SHP77 treated with DMSO at 0.1 percent for 48 hours (cell line): ENCODE measurements around the gene KRT9.
"Not testable (repeated sequence)": the region's sequence is repeated elsewhere in the genome, so short reads cannot be mapped to it uniquely, and the experiment has no call there.

Experiments used
- DNase-seq: peaks from one replicate; lab custom pipeline; 2025; lab: John Stamatoyannopoulos, UW

The KRT9 gene

GRCh38 chr17:41545829-41546410, 25.9 kb downstream of the KRT9 start:
- no peak for DNase-seq

- DNase-seq = no peak
Observed at GRCh38 chr17:41544935-41545334, 26.9 kb downstream of the KRT9 start.

GRCh38 chr17:41544491-41544892, 27.4 kb downstream of the KRT9 start:
- no peak for DNase-seq

- not testable (repeated sequence) for DNase-seq
Observed at GRCh38 chr17:41542786-41543185, 29.1 kb downstream of the KRT9 start.

- DNase-seq = no peak
Observed at GRCh38 chr17:41542357-41542756, 29.5 kb downstream of the KRT9 start.

- no peak for DNase-seq
Observed at GRCh38 chr17:41540921-41541625, 30.8 kb downstream of the KRT9 start.

GRCh38 chr17:41539979-41540701, 31.7 kb downstream of the KRT9 start:
- no peak for DNase-seq

GRCh38 chr17:41539071-41539492, 32.8 kb downstream of the KRT9 start:
- no peak for DNase-seq

GRCh38 chr17:41538565-41538991, 33.3 kb downstream of the KRT9 start:
- no peak for DNase-seq

GRCh38 chr17:41537990-41538389, 33.9 kb downstream of the KRT9 start:
- DNase-seq = no peak

- DNase-seq = no peak
Observed at GRCh38 chr17:41537614-41537954, 34.3 kb downstream of the KRT9 start.

GRCh38 chr17:41536741-41537613, 34.9 kb downstream of the KRT9 start:
- DNase-seq = no peak

- DNase-seq = no peak
Observed at GRCh38 chr17:41535764-41536481, 35.9 kb downstream of the KRT9 start.

GRCh38 chr17:41534899-41535546, 36.8 kb downstream of the KRT9 start:
- DNase-seq = no peak

- DNase-seq = no peak
Observed at GRCh38 chr17:41533613-41534012, 38.2 kb downstream of the KRT9 start.

- DNase-seq = no peak
Observed at GRCh38 chr17:41532947-41533570, 38.8 kb downstream of the KRT9 start.

- DNase-seq = no peak
Observed at GRCh38 chr17:41531993-41532392, 39.9 kb downstream of the KRT9 start.

GRCh38 chr17:41530062-41531048, 41.5 kb downstream of the KRT9 start:
- DNase-seq = no peak

GRCh38 chr17:41529491-41529915, 42.4 kb downstream of the KRT9 start:
- DNase-seq = no peak
